Measurements from ENCODE around the gene PTGDS. TPM values are rescaled to one million over a fixed set of nuclear protein-coding genes. Genes with fewer than 3 reads are reported as not detected.

The PTGDS gene
- total and polyA plus RNA-seq, 9 of the 15 experiments (the other 6 are each of a cell fraction or from before 2014, with no cell fraction given): 0.46 to 7.1 (median 2.0) TPM

- H3K4me3 ChIP-seq: no peak overlapping the region
- ChIA-PET CTCF (ENCODE audit: low intra/inter-chr PET ratio) (no interaction called here), POLR2A (no interaction called here)
- peak; percentile 54; the same call in 1 of the 2 replicates for TF ChIP-seq OTX1 (CRISPR knock-in tag; IDR thresholded peaks at IDR 0.05)
- 0 out of 2 replicates have a peak, but pooled peaks have one; percentile 35 for TF ChIP-seq HLTF (IDR thresholded peaks at IDR 0.05)
- TF ChIP-seq ZNF717 (CRISPR knock-in tag; IDR thresholded peaks at IDR 0.05): no peak
- peak; percentile 85; the same call in 1 of the 2 replicates for TF ChIP-seq ZBTB26 (CRISPR knock-in tag; IDR thresholded peaks at IDR 0.05)
- TF ChIP-seq TSC22D4 (tag; IDR thresholded peaks at IDR 0.05): 0 out of 2 replicates have a peak, but pooled peaks have one; percentile 81
- peak in 1 of 2 experiments; percentile 89; a peak in 1 of 4 replicates for TF ChIP-seq MCM7 (IDR thresholded peaks at IDR 0.05)
- TF ChIP-seq XRCC3 (IDR thresholded peaks at IDR 0.05): no peak
- no peak for TF ChIP-seq RUNX1 (IDR thresholded peaks at IDR 0.05; ENCODE audit: low read depth)
- TF ChIP-seq HEY1 (CRISPR knock-in tag; IDR thresholded peaks at IDR 0.05; ENCODE audit: borderline replicate concordance): no peak
- no peak for TF ChIP-seq BCOR (IDR thresholded peaks at IDR 0.05)
- TF ChIP-seq MCM3 (IDR thresholded peaks at IDR 0.05): peak; percentile 74; the same call in 1 of the 2 replicates
- peak; percentile 76 for TF ChIP-seq ELF4 (CRISPR knock-in tag; IDR thresholded peaks at IDR 0.05)
- TF ChIP-seq, protein P1, sequence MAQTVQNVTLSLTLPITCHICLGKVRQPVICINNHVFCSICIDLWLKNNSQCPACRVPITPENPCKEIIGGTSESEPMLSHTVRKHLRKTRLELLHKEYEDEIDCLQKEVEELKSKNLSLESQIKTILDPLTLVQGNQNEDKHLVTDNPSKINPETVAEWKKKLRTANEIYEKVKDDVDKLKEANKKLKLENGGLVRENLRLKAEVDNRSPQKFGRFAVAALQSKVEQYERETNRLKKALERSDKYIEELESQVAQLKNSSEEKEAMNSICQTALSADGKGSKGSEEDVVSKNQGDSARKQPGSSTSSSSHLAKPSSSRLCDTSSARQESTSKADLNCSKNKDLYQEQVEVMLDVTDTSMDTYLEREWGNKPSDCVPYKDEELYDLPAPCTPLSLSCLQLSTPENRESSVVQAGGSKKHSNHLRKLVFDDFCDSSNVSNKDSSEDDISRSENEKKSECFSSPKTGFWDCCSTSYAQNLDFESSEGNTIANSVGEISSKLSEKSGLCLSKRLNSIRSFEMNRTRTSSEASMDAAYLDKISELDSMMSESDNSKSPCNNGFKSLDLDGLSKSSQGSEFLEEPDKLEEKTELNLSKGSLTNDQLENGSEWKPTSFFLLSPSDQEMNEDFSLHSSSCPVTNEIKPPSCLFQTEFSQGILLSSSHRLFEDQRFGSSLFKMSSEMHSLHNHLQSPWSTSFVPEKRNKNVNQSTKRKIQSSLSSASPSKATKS (CRISPR knock-in tag; IDR thresholded peaks at IDR 0.05): no peak
- TF ChIP-seq, protein P2, sequence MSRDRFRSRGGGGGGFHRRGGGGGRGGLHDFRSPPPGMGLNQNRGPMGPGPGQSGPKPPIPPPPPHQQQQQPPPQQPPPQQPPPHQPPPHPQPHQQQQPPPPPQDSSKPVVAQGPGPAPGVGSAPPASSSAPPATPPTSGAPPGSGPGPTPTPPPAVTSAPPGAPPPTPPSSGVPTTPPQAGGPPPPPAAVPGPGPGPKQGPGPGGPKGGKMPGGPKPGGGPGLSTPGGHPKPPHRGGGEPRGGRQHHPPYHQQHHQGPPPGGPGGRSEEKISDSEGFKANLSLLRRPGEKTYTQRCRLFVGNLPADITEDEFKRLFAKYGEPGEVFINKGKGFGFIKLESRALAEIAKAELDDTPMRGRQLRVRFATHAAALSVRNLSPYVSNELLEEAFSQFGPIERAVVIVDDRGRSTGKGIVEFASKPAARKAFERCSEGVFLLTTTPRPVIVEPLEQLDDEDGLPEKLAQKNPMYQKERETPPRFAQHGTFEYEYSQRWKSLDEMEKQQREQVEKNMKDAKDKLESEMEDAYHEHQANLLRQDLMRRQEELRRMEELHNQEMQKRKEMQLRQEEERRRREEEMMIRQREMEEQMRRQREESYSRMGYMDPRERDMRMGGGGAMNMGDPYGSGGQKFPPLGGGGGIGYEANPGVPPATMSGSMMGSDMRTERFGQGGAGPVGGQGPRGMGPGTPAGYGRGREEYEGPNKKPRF (IDR thresholded peaks at IDR 0.05; ENCODE audit: low read depth, low read length): no peak
- TF ChIP-seq POLR2B (IDR thresholded peaks at IDR 0.05; ENCODE audit: low read depth, partially characterized antibody): peak; percentile 36
- TF ChIP-seq RB1 (IDR thresholded peaks at IDR 0.05; ENCODE audit: low read depth): no peak
- no peak overlapping the region for H3K4me2 ChIP-seq (ENCODE audit: insufficient read depth, low read length)
- FAIRE-seq (peak; percentile 65), DNase-seq (ENCODE audit: extremely low read depth in 1 of 4, low spot score in 3 of 4) (no peak), ATAC-seq (no peak)
- in situ Hi-C loops (cut with MboI) (no loop called here), intact Hi-C loops (cut with micrococcal nuclease) (no loop called here)
- H2AFZ ChIP-seq (ENCODE audit: low read depth, low read length): no peak overlapping the region
- BruUV-seq (replicated peaks): no TSS peak
- whole genome bisulfite sequencing (ENCODE audit: insufficient coverage, low coverage, missing lambda C conversion rate): 54% methylated on average over 11 of the region's 11 CpGs
- no peaks in the 10 kb centered on the region for H4K20me1 ChIP-seq (replicated peaks; ENCODE audit: control insufficient read depth, insufficient read depth, low read length)
- no peaks in the 10 kb centered on the region for H3K79me2 ChIP-seq (ENCODE audit: control insufficient read depth, insufficient read depth, low read length)
- no peak overlapping the region for H3K27ac ChIP-seq (ENCODE audit: extremely low read depth, low read depth, low read length)
- H3K4me1 ChIP-seq (replicated peaks in 1 of 2; ENCODE audit: control insufficient read depth in 2 of 2, insufficient read depth in 2 of 2, low read length in 2 of 2): peaks cover 9 to 69% of the 10 kb centered on the region in 2 experiments; a peak in 4 of 5 replicates
- no peaks in the 10 kb centered on the region for H3K9me3 ChIP-seq (replicated peaks; ENCODE audit: control insufficient read depth, insufficient read depth, low read depth, low read length)
- no peaks in the 10 kb centered on the region for H3K27me3 ChIP-seq (ENCODE audit: control insufficient read depth in 2 of 2, insufficient read depth in 2 of 2, low read length in 2 of 2)
- H3K36me3 ChIP-seq (ENCODE audit: control insufficient read depth, insufficient read depth, low read length): no peaks in the 10 kb centered on the region
- peak overlapping the region in 1 of 2 experiments; percentile 64; a peak in 2 of 4 replicates for H3K9ac ChIP-seq (ENCODE audit: insufficient read depth in 1 of 2, low read depth in 2 of 2, low read length in 2 of 2)
- H3K9me1 ChIP-seq (ENCODE audit: control insufficient read depth, insufficient read depth, low read length): no peaks in the 10 kb centered on the region
Observed at GRCh38 chr9:136983656-136984314, 6.5 kb downstream of the PTGDS start.
